SIG-M5 treated with dmso at 0.1 percent for 504 hours (cell line): ENCODE measurements around the gene STK32B.
"Not testable (repeated sequence)": the region's sequence is repeated elsewhere in the genome, so short reads cannot be mapped to it uniquely, and the experiment has no call there.

ENCODE experiments used
- DNase-seq: peaks from one replicate; lab custom pipeline; 2025; ENCODE audit not compliant: unreplicated experiment; lab: John Stamatoyannopoulos, UW

Gene STK32B

GRCh38 chr4:5051278-5052203, at the start of gene STK32B:
Gene STK32B (plus strand): TSS chr4:5051480.
- DNase-seq: no peak

- DNase-seq: not testable (repeated sequence)
These were observed 49.6 kb upstream of the STK32B start for GRCh38 chr4:5001641-5002040.

GRCh38 chr4:5003372-5003857, 47.9 kb upstream of the STK32B start:
- no peak for DNase-seq

GRCh38 chr4:5003918-5004317, 47.4 kb upstream of the STK32B start:
- no peak for DNase-seq

GRCh38 chr4:5004496-5004895, 46.8 kb upstream of the STK32B start:
- no peak for DNase-seq

- not testable (repeated sequence) for DNase-seq
These were observed 44.3 kb upstream of the STK32B start for GRCh38 chr4:5006932-5007331.

- no peak for DNase-seq
These were observed 41.5 kb upstream of the STK32B start for GRCh38 chr4:5009796-5010195.

- DNase-seq: no peak
These were observed 40.3 kb upstream of the STK32B start for GRCh38 chr4:5010984-5011383.

DNA sequence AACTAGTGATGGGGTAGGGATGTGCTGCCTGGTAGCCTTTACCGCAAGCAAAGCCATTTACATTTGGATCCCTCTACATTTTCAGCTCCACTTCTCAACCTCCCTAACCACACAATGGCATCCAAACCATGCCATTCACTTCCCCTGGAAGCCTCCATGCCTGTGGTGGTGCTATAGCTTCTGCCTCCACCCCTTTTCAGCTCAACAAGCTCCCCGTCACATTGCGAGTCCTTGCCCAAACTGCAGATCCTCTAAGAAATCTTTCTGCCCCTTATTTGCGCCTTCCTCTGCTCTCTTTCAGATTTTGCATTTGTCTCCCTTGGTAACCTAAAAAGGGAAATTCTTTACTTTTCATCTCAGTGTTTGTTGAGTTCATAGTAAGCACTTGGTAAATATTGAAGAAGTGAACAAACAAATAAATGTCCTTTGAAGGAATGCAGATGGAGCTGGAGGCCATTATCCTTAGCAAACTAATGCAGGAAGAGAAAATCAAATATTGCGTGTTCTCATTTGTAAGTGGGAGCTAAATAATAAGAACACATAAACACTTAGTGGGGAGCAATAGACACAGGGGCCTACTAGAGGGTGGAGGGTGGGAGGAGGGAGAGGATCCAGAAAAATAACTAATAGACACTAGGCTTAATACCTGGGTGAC, 38.9 kb upstream of the STK32B start:
- DNase-seq: no peak

GRCh38 chr4:5012958-5013357, 38.3 kb upstream of the STK32B start:
- no peak for DNase-seq

GRCh38 chr4:5014007-5014682, 37.1 kb upstream of the STK32B start:
- DNase-seq: no peak

DNA sequence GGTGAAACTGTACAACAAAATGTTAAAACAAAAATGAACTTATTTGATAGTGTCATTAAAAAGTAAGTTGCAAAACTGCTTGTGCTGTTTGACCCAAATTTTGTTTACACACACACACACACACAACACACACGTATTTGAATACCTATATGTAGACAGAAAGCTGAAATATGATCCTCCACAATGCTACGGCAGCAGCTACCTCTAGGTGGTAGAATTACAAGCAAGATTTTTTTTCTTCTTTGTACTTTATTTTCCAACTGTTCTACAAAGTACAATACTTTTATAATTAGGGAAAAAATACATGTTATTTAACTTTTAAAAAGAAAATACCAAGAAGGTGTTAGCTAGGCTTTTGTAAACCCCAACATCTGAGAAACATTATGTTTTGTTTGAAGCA, 33.2 kb upstream of the STK32B start:
- DNase-seq: no peak

DNA sequence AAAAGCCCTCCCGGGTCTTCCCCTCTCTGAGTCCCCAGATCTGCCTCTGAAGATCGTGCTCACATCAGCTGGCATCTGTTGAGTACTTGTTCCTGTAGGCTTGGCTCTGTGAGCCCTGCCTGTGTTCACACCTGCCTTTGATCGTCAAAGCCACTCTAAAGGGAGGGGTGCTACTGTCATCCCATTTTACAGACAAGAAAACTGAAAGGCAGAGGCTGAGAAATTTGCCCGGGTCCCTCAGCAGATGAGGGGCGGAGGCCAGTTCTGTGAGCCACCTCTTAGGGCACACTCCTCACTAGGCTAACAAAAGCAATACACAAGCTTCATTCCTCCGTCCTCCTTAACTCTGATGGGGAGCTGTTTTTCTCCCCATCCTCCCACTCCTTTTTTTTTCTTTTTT, 32.7 kb upstream of the STK32B start:
- DNase-seq: no peak

- no peak for DNase-seq
These were observed 32.0 kb upstream of the STK32B start, which contains the start of gene CYTL1 for GRCh38 chr4:5019274-5019673. Gene CYTL1 (minus strand): TSS chr4:5019458. CDS start chr4:5019445, 13 bp downstream.

- DNase-seq: no peak
These were observed 31.5 kb upstream of the STK32B start for GRCh38 chr4:5019796-5020195.

- DNase-seq: no peak
These were observed 30.9 kb upstream of the STK32B start for GRCh38 chr4:5020341-5020740.

- no peak for DNase-seq
These were observed 29.7 kb upstream of the STK32B start for GRCh38 chr4:5021546-5021945.

- DNase-seq: no peak
These were observed 26.6 kb upstream of the STK32B start for GRCh38 chr4:5024673-5025072.

DNA sequence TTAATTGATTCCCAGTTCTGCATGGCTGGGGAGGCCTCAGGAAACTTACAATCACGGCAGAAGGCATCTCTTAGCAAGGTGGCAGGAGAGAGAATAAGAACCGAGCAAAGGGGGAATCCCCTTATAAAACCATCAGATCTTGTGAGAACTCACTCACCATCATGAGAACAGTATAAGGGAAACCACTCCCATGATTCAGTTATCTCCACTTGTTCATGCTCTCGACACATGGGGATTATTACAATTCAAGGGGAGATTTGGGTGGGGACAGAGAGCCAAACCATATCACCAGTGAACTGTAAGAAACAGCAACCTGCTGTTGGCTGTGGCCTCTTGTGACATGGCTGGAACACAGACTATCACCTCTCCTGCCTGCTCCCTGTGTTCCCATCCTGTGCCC, 24.9 kb upstream of the STK32B start:
- DNase-seq: no peak

DNA sequence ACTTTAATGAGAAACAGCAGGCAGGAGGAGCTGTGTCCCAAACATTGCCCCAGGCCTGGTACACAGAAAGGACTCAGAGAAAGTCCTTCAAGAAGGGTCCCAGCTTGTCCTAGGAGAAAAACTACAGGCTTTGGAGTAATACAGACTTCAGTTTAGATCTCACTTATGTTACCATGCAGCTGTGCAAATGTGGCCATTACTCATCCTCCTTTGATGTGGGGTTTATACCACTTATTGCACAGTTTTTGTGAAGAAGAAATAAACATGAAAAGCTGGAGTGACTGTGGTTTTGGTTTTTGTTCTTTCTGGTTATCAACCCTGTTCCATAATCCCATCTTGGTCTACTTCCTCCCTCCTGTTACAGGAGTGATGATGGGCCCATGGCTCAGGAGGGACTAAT, 23.9 kb upstream of the STK32B start:
- no peak for DNase-seq

DNA sequence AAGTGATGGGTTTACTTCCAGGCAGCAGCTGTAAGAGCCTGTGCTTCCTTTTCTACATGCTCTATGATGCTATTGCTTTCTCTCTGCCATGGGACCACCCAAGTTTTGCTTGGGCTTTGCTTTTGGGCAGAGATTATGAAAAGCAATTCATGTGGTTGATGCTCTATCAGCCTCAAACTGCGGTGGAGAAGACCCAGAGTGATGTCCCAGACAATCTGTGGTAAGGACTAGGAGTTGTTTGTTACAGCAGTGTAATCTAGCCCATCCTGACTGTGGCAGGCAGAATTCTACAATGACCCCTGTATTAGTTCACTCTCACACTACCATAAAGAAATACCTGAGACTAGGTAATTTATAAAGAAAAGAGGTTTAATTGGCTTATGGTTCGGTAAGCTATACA, 22.8 kb upstream of the STK32B start:
- no peak for DNase-seq

- DNase-seq: no peak
These were observed 21.8 kb upstream of the STK32B start for GRCh38 chr4:5029447-5029846.
